Epithelial cell of proximal tubule (primary cell): ENCODE measurements around the gene OR6Q1. TPM values are rescaled to one million over a fixed set of nuclear protein-coding genes. Genes with fewer than 3 reads are reported as not detected.

Experiments used
- DNase-seq: peaks from one replicate; pipeline ENCODE4 v3.0.0-alpha.2; 2011; ENCODE audit warnings: low read depth
- H3K4me3 ChIP-seq: 2 replicates; pipeline ENCODE4 v1.5.1; 2011; ENCODE audit warnings: low read depth, mild to moderate bottlenecking, low read length
- total RNA-seq: library from RNA; depleted of rRNA; stranded (reverse); fragments of >200 nt; gene quantifications from 2 replicates; pipeline ENCODE4 v1.2.3, GENCODE V29; 2015
- TF ChIP-seq, protein P1 (sequence below): conservative IDR thresholded peaks from 2 replicates; pipeline ENCODE4 v1.5.1; 2012; ENCODE audit warnings: low read depth, mild to moderate bottlenecking, low read length

OR6Q1 gene
- total RNA-seq, 1 donor from 2014 or later = not detected

- H3K4me3 ChIP-seq = no peak overlapping the region
- TF ChIP-seq, protein P1, sequence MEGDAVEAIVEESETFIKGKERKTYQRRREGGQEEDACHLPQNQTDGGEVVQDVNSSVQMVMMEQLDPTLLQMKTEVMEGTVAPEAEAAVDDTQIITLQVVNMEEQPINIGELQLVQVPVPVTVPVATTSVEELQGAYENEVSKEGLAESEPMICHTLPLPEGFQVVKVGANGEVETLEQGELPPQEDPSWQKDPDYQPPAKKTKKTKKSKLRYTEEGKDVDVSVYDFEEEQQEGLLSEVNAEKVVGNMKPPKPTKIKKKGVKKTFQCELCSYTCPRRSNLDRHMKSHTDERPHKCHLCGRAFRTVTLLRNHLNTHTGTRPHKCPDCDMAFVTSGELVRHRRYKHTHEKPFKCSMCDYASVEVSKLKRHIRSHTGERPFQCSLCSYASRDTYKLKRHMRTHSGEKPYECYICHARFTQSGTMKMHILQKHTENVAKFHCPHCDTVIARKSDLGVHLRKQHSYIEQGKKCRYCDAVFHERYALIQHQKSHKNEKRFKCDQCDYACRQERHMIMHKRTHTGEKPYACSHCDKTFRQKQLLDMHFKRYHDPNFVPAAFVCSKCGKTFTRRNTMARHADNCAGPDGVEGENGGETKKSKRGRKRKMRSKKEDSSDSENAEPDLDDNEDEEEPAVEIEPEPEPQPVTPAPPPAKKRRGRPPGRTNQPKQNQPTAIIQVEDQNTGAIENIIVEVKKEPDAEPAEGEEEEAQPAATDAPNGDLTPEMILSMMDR = no peak
- DNase-seq = no peak
Measured at GRCh38 chr11:58003591-58003990, 27.2 kb upstream of the OR6Q1 start.

- no peak overlapping the region for H3K4me3 ChIP-seq
- TF ChIP-seq, protein P1 = no peak
- DNase-seq = no peak
Measured at GRCh38 chr11:58004664-58005063, 26.1 kb upstream of the OR6Q1 start.

GRCh38 chr11:58006940-58007339 is 23.8 kb upstream of the OR6Q1 start:
- TF ChIP-seq, protein P1 = no peak
- H3K4me3 ChIP-seq = no peak overlapping the region
- DNase-seq = peak; percentile 90

DNA sequence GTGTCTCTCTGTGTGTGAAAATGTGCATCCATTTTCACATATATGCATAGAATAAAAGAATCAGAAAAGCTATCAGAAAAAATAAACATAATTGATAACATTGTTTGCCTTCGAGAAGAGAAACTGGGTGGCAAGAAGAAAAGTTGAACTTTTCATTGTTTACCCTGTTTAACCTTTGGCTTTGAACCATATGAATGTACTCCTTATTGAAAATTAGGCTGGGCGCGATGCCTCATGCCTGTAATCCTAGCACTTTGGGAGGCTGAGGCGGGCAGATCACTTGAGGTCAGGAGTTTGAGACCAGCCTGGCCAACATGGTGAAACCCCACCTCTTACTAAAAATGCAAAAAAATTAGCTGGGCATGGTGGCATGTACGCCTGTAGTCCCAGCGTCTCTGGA is 19.0 kb upstream of the OR6Q1 start:
- H3K4me3 ChIP-seq = no peak overlapping the region
- TF ChIP-seq, protein P1 = no peak
- DNase-seq = no peak

DNA sequence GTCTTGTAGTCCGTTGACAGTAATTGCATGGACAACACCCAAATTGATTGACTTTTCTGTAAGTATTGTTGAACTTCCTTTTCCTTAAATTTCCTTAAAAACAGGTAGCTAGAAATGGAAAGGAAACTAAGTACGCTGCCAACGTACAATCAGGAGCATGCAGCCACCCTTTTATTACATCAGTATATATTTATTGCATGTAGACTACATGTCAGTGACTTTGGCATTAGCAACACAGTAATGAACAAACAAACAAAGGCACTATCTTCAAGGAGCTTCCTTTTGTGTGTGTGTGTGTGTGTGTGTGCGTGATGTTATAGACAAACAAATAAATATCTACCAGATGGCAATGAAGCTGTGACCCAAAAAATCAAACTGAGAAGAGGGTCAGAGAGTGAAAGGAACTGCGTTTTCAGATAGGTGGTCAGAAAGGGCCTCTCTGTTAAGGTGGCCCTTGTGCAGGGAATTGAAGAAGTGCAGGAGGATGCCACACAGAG is 7.3 kb upstream of the OR6Q1 start, which contains the start of gene OR9Q1:
TSS of gene OR9Q1 (plus strand) at position 447 of the 497 bp plus-strand sequence. CDS start 155,564 bp downstream, outside the sequence.
- TF ChIP-seq, protein P1 = no peak
- no peak within 1 kb of the TSS for H3K4me3 ChIP-seq
- no peak for DNase-seq

DNA sequence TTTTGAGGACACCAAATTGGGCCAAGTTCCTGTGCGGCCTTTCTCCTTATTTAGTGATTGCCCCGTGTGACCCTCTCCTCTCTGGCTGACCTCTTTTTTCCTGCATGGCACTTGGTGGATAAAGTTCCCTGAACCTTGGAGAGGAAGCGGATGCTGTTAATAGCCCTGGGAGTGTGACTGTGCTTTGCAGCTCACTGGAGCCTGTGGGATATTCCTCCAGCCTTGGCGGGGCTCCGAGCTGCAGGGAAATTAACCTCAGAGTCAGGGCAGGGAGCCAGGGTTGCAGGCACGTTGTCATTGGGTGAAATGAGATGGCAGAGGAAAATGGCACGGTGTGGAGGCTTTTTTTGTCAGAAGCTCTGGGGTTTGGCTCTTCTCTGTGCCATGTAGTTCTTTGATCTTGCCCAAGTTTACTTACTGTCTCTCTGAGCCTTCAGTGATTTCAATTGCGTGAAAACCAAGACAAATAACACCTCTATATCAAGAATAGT is 6.1 kb upstream of the OR6Q1 start:
- TF ChIP-seq, protein P1 = no peak
- no peak overlapping the region for H3K4me3 ChIP-seq
- peak; percentile 96 for DNase-seq

DNA sequence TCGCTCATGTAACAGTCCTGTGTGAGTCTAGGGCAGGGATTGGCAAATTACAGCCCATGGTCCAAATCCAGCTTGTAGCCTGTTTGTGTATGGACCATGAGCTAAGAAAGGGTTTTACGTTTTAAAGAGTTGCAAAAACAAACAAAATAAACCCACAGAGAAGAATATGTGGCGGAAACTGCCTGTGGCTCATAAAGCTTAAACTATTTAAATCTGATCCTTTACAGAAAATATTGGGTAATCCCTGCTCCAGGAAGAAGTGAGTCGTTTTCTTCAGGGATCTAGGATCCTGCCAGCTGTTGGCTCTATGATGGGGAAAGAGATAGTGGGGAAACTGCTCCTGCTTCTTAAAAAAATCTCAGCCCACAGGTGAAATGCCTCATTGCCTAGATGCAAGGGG is 3.4 kb upstream of the OR6Q1 start:
- H3K4me3 ChIP-seq = no peak overlapping the region
- TF ChIP-seq, protein P1 = no peak
- no peak for DNase-seq
